Esophagus squamous epithelium (tissue), 5 donors: ENCODE results near the gene TUBA4B. TPM values are rescaled to one million over a fixed set of nuclear protein-coding genes. Genes with fewer than 3 reads are reported as not detected.
"Not testable (repeated sequence)": the region's sequence is repeated elsewhere in the genome, so short reads cannot be mapped to it uniquely, and the experiment has no call there.

Experiments
- DNase-seq: peaks from one replicate; lab custom pipeline; 2025; lab: John Stamatoyannopoulos, UW
- H3K27ac ChIP-seq, 4 donors: fragments of 200-600 bp; sonication (generic); one replicate each; pipeline ENCODE4 v1.5.1; 2016 to 2019; ENCODE audit warnings: mild to moderate bottlenecking in 1 of 4
- H3K27me3 ChIP-seq, 4 donors: fragments of 200-600 bp; sonication (generic); 1 replicate in 3 of 4; 2 replicates in 1 of 4; pipeline versions ENCODE4 v1.5.1 to v1.6.0; 2017 to 2021; ENCODE audit warnings: antibody characterized with exemption in 1 of 4
- H3K36me3 ChIP-seq, 3 donors: fragments of 200-600 bp; sonication (generic); one replicate each; pipeline ENCODE4 v1.5.1; 2016 to 2019
- H3K4me1 ChIP-seq, 3 donors: fragments of 200-600 bp; sonication (generic); one replicate each; pipeline ENCODE4 v1.5.1; 2017 to 2019
- H3K4me3 ChIP-seq, 4 donors: fragments of 200-600 bp; sonication (generic); 1 replicate in 3 of 4; 2 replicates in 1 of 4; pipeline ENCODE4 v1.5.1; 2016 to 2019; ENCODE audit warnings: mild to moderate bottlenecking in 2 of 4, moderate library complexity in 1 of 4
- H3K9me3 ChIP-seq, 3 donors: fragments of 200-600 bp; sonication (generic); one replicate each; pipeline ENCODE4 v1.5.1; 2016 to 2019
- POLR2A ChIP-seq, 4 donors: fragments of 450-650 bp; IDR thresholded peaks; one replicate each; pipeline ENCODE4 v1.6.1; 2017; ENCODE audit warnings: antibody characterized with exemption in 4 of 4, mild to moderate bottlenecking in 4 of 4, moderate library complexity in 3 of 4
- WGBS, 2 donors: methylation state at CpG; one replicate each; pipeline ENCODE4 v1.1.5; 2018; 5-methylcytosine and 5-hydroxymethylcytosine counted together
- intact Hi-C: fragments of 100-400 bp; cut with DNase I; formaldehyde crosslinking; loops from one replicate; pipeline ENCODE4 v1.15.0; 2022
- total RNA-seq, 4 donors: library from RNA; depleted of rRNA; stranded (reverse); fragments of >200 nt; gene quantifications; one replicate each; pipeline ENCODE4 v1.1.0, GENCODE V29; 2016
- TF ChIP-seq, protein P1 (sequence below), 6 experiments: fragments of 450-650 bp in 4 of 6; fragments of 200-600 bp in 2 of 6; sonication (generic) in 2 of 6; IDR thresholded peaks; one replicate each; pipeline ENCODE4 v1.5.1; 2016 to 2019; ENCODE audit warnings: antibody characterized with exemption in 6 of 6, mild to moderate bottlenecking in 4 of 6, moderate library complexity in 4 of 6
- donor health status: DM: yes; HTN: yes; CAD: no.

TUBA4B gene
- total RNA-seq, 4 donors from 2014 or later = not detected

DNA sequence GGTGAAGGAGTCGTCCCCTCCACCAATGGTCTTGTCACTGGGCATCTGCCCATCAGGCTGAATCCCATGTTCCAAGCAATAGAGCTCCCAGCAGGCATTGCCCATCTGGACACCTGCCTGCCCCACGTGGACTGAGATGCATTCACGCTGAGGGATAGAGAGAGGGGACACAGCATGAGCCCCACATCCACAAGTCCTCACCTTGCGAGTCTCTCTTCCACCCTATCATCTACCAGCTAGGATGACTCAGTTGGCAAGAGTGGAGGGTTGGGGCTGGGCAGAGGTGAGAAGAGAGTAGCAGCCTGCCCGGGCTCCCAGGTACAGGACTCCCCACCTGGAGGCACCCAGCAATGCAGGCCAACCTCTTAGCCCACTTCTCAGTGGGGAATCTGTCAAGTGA lies 959 bp upstream of the TUBA4B start:
- H3K9me3 ChIP-seq = no peaks in the 10 kb centered on the region
- DNase-seq = no peak
- TF ChIP-seq POLR2A (IDR thresholded peaks at IDR 0.05) = peak in 1 of 4 donors; percentile 23
- TF ChIP-seq, protein P1, sequence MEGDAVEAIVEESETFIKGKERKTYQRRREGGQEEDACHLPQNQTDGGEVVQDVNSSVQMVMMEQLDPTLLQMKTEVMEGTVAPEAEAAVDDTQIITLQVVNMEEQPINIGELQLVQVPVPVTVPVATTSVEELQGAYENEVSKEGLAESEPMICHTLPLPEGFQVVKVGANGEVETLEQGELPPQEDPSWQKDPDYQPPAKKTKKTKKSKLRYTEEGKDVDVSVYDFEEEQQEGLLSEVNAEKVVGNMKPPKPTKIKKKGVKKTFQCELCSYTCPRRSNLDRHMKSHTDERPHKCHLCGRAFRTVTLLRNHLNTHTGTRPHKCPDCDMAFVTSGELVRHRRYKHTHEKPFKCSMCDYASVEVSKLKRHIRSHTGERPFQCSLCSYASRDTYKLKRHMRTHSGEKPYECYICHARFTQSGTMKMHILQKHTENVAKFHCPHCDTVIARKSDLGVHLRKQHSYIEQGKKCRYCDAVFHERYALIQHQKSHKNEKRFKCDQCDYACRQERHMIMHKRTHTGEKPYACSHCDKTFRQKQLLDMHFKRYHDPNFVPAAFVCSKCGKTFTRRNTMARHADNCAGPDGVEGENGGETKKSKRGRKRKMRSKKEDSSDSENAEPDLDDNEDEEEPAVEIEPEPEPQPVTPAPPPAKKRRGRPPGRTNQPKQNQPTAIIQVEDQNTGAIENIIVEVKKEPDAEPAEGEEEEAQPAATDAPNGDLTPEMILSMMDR (IDR thresholded peaks at IDR 0.05) = no peak
- WGBS, 2 donors = 49 to 50% methylated on average over 3 to 5 of the region's 5 CpGs
- H3K4me1 ChIP-seq = peaks cover 51 to 88% (median 63%) of the 10 kb centered on the region in 3 donors
- H3K36me3 ChIP-seq = peaks cover 8 to 37% (median 11%) of the 10 kb centered on the region in 3 donors
- H3K27ac ChIP-seq = peak overlapping the region; percentile 93 to 96 (median 95)
- H3K27me3 ChIP-seq = no peaks in the 10 kb centered on the region
- peak overlapping the region; percentile 65 to 83 (median 74) for H3K4me3 ChIP-seq
- intact Hi-C loops = no loop called here

DNA sequence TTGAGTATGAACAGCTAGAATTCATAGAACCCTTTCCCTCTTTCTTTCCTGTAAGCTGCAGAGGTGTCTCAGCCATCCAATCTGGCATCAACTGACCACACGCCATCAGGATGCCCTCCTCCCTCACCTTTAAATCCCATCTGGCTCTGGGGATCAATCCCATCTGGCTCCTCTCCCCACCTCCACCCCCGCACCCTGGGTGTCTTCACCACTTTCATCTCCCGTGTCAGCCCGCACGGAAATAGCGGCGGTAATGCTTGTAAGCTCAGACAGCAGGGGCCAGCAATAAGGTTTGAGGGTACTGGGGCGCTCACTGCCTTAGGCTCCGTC lies 508 bp upstream of the TUBA4B start:
- peaks cover 51 to 84% (median 59%) of the 10 kb centered on the region in 3 donors for H3K4me1 ChIP-seq
- DNase-seq = no peak
- peaks cover 8 to 33% (median 11%) of the 10 kb centered on the region in 3 donors for H3K36me3 ChIP-seq
- peak overlapping the region; percentile 65 to 83 (median 74) for H3K4me3 ChIP-seq
- intact Hi-C loops = no loop called here
- H3K9me3 ChIP-seq = no peaks in the 10 kb centered on the region
- no peak for TF ChIP-seq POLR2A (IDR thresholded peaks at IDR 0.05)
- TF ChIP-seq, protein P1 (IDR thresholded peaks at IDR 0.05) = no peak
- H3K27ac ChIP-seq = peak overlapping the region; percentile 93 to 96 (median 95)
- no peaks in the 10 kb centered on the region for H3K27me3 ChIP-seq
- 21 to 27% methylated on average over 2 of the region's 9 CpGs for WGBS, 2 donors

DNA sequence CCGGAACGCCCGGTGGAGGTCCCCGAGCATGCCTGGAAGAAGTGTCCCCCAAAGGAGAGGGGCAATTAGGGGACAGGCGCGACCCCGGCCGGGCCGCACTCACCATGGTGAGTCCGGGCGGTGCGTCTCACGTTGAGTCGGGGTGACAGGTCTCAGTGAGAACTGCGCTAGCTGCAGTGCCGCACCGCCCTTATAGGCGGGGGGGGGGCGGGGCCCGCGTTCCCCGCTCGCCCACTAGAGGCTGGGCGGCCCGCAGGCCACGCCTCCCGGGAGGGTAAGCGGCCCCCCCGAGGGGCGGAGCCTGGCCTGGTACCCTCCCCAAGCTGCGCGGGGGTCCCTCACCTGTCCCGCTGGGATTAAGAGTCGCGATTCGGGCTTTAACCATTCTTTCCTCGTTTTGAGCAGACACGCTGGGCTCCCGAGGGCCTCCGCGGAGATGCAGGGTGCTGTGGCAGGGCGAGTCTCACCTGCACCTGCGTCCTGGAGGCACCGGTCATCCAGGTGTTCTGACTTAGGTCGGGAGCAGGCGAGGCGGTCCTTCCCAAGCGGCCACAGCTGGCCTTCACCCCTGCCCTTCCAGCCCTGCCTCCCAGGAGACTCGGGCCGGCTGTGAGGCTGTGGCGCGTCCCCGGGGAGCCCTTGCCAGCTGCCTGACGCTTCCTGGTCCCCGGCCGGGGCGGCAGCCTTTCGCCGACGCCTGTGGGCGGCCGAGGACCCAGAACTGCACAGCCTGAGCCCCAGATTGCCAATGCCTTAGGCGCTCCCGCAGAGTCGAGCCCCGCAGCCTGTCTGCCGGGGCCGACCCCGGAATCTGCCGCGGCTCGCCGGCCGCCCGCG lies 928 bp downstream of the TUBA4B start, which contains the start of gene TUBA4A:
Gene TUBA4A (minus strand): TSS at position 166 of the 837 bp plus-strand sequence. CDS start 60 bp downstream, at position 106.
- Histone ChIP-seq H3K27ac (peak within 1 kb of the TSS; percentile 93 to 96 (median 95)), H3K27me3 (peaks cover 0 to 7% (median 0%) of the 10 kb centered on the region in 4 donors), H3K4me3 (peak within 1 kb of the TSS; percentile 65 to 83 (median 74)), H3K9me3 (no peaks in the 10 kb centered on the region), H3K4me1 (peaks cover 41 to 70% (median 50%) of the 10 kb centered on the region in 3 donors), H3K36me3 (peaks cover 6 to 18% (median 8%) of the 10 kb centered on the region in 3 donors)
- peak in 3 of 4 donors; percentile 78 to 99 (median 98) for TF ChIP-seq POLR2A (IDR thresholded peaks at IDR 0.05)
- TF ChIP-seq, protein P1 (IDR thresholded peaks at IDR 0.05) = peak in 4 of 6 experiments; percentile 17 to 43 (median 28)
- 0% methylated on average over 3 to 4 of the region's 76 CpGs for WGBS, 2 donors
- DNase-seq = peak; percentile 48
- intact Hi-C loops = no loop called here

DNA sequence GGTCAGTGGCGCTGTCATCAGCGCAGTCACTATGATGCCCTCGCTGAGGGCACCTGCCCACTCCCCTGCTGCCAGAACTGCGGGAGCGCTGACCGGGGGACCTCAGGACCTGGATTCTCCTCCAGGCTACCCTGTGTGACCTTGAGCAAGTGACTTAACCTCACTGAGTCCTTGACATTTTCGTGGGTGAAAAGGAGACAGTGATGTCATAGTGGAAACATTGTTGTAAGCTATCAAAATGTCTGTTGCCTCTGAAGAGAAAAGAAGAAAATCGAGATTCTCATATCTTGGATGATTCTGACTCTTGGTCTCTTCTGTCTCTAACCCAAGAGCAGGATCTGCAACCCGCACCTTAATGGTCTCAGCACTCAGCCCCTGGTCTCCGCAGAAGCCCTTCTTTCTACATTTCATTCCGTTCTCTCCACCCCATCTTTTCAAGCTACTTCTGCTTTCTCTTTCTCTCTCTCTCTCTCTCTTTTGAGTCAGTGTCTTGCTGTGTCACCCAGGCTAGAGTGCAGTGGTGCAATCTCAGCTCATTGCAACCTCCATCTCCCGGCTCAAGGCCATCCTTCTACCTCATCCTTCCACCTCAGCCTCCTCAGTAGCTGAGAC lies 1.7 kb downstream of the TUBA4B start:
- TF ChIP-seq, protein P1 (IDR thresholded peaks at IDR 0.05) = no peak
- TF ChIP-seq POLR2A (IDR thresholded peaks at IDR 0.05) = no peak
- H3K36me3 ChIP-seq = peaks cover 6 to 18% (median 8%) of the 10 kb centered on the region in 3 donors
- no peak for DNase-seq
- peaks cover 0 to 7% (median 0%) of the 10 kb centered on the region in 4 donors for H3K27me3 ChIP-seq
- peak overlapping the region; percentile 93 to 96 (median 95) for H3K27ac ChIP-seq
- peaks cover 34 to 62% (median 42%) of the 10 kb centered on the region in 3 donors for H3K4me1 ChIP-seq
- H3K4me3 ChIP-seq = peak overlapping the region; percentile 65 to 83 (median 74)
- intact Hi-C loops = no loop called here
- H3K9me3 ChIP-seq = no peaks in the 10 kb centered on the region
- 30 to 41% methylated on average over 6 to 8 of the region's 12 CpGs for WGBS, 2 donors

DNA sequence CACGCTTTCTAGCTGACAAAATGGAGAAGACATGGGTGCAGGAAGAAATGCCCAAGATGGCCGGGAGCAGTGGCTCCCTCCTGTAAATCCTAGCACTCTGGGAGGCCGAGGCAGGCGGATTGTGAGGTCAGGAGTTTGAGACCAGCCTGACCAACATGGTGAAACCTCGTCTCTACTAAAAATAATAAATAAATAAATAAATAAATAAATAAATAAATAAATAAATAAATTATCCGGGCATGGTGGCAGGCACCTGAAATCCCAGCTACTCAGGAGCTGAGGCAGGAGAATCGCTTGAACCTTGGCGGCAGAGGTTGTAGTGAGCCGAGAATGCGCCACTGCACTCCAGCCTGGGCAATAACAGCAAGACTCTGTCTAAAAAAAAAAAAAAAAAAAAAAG lies 5.9 kb downstream of the TUBA4B start:
- H3K4me3 ChIP-seq, intact Hi-C loops, H3K27ac ChIP-seq, H3K36me3 ChIP-seq, DNase-seq, H3K9me3 ChIP-seq: not testable (repeated sequence)
- 82 to 87% methylated on average over 10 of the region's 10 CpGs for WGBS, 2 donors
- peaks cover 8 to 20% (median 13%) of the 10 kb centered on the region in 3 donors for H3K4me1 ChIP-seq
- peaks cover 0 to 22% (median 0%) of the 10 kb centered on the region in 4 donors for H3K27me3 ChIP-seq
